Upper lobe of left lung (tissue), 6 donors: Measurements from ENCODE around the gene C10orf53. TPM values are rescaled to one million over a fixed set of nuclear protein-coding genes. Genes with fewer than 3 reads are reported as not detected.
A peak's percentile ranks its signal among the peaks of the same experiment; 100 is the strongest.

ENCODE experiments used
- ATAC-seq, 2 donors: fragments of 200-7000 bp; cut with Tn5 transposase; one replicate each; pipeline ENCODE4 v1.9.1; 2022; ENCODE audit warnings: mild to moderate bottlenecking in 2 of 2, moderate library complexity in 2 of 2; ENCODE audit not compliant: low FRiP score in 2 of 2
- DNase-seq, 2 donors: peaks; one replicate each; pipeline ENCODE4 v3.0.0-alpha.2; 2019 to 2020
- H3K27ac ChIP-seq, 4 donors: fragments of 200-600 bp; sonication (generic); one replicate each; pipeline ENCODE4 v1.5.1; 2016 to 2019
- H3K27me3 ChIP-seq, 4 donors: fragments of 200-600 bp; sonication (generic); one replicate each; pipeline ENCODE4 v1.5.1; 2017 to 2019
- H3K36me3 ChIP-seq, 4 donors: fragments of 200-600 bp; sonication (generic); one replicate each; pipeline ENCODE4 v1.5.1; 2016 to 2019
- H3K4me1 ChIP-seq, 4 donors: fragments of 200-600 bp; sonication (generic); one replicate each; pipeline ENCODE4 v1.5.1; 2018 to 2019
- H3K4me3 ChIP-seq, 4 donors: fragments of 200-600 bp; sonication (generic); one replicate each; pipeline ENCODE4 v1.5.1; 2017 to 2019; ENCODE audit warnings: mild to moderate bottlenecking in 2 of 4, moderate library complexity in 1 of 4
- H3K9me3 ChIP-seq, 4 donors: fragments of 200-600 bp; sonication (generic); one replicate each; pipeline ENCODE4 v1.5.1; 2018 to 2019
- EP300 ChIP-seq, 4 donors: sonication (generic); formaldehyde crosslinking; IDR thresholded peaks; one replicate each; pipeline ENCODE4 v1.5.1; 2017; ENCODE audit warnings: antibody characterized with exemption in 4 of 4, control low read depth in 2 of 4
- POLR2A ChIP-seq, 4 donors: fragments of 450-650 bp; IDR thresholded peaks; one replicate each; pipeline ENCODE4 v1.5.1; 2016 to 2017; ENCODE audit warnings: antibody characterized with exemption in 4 of 4, mild to moderate bottlenecking in 2 of 4
- POLR2AphosphoS5 ChIP-seq, 2 donors: sonication (generic); formaldehyde crosslinking; IDR thresholded peaks; one replicate each; pipeline ENCODE4 v1.5.1; 2017; ENCODE audit warnings: antibody characterized with exemption in 2 of 2
- WGBS, 2 donors: methylation state at CpG; one replicate each; pipeline ENCODE4 v1.1.5; 2017 to 2018; 5-methylcytosine and 5-hydroxymethylcytosine counted together
- total RNA-seq, 6 donors: library from RNA; depleted of rRNA in 4 of 6; stranded (reverse); fragments of >200 nt in 4 of 6; gene quantifications; one replicate each; pipeline versions ENCODE4 v1.1.0 to v1.2.1, GENCODE V29; 2016 to 2021
- TF ChIP-seq, protein P1 (sequence below), 6 experiments: fragments of 450-650 bp in 4 of 6; fragments of 200-600 bp in 2 of 6; sonication (generic) in 2 of 6; IDR thresholded peaks; one replicate each; pipeline ENCODE4 v1.5.1; 2016 to 2019; ENCODE audit warnings: antibody characterized with exemption in 6 of 6
- donor health status: DM: no; HTN: no; CAD: no; lungs with moderate emphysema.
- donor health status: DM: no; HTN: yes; CAD: no; lungs with severe emphysema.

C10orf53 gene
- total RNA-seq, 6 donors from 2014 or later = not detected

DNA sequence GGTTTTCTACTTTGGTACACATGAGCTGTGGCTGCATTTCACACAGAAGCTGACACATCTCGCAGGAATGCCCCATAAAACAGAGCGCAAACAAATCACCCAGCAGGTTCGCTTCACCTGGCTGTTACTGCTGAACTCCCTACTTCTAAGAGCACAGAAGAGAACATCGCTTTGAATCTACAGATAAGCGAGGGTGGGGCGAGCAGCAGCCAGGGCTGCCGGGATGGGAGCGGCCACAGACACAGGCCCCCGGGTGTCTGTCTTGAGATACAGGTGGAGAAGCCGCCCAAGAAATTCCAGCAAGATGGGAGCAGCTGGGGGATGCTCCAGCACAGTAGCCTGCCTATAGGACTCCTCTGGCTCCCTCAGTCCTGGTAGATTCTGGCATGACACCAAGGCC, 55.2 kb downstream of the C10orf53 start:
- Histone ChIP-seq H3K27me3 (no peaks in the 10 kb centered on the region), H3K9me3 (no peaks in the 10 kb centered on the region), H3K4me3 (no peak overlapping the region), H3K4me1 (no peaks in the 10 kb centered on the region), H3K36me3 (no peaks in the 10 kb centered on the region), H3K27ac (no peak overlapping the region)
- 78 to 81% methylated on average over 10 of the region's 10 CpGs for WGBS, 2 donors
- DNase-seq = no peak
- no peak for ATAC-seq
- TF ChIP-seq, protein P1, sequence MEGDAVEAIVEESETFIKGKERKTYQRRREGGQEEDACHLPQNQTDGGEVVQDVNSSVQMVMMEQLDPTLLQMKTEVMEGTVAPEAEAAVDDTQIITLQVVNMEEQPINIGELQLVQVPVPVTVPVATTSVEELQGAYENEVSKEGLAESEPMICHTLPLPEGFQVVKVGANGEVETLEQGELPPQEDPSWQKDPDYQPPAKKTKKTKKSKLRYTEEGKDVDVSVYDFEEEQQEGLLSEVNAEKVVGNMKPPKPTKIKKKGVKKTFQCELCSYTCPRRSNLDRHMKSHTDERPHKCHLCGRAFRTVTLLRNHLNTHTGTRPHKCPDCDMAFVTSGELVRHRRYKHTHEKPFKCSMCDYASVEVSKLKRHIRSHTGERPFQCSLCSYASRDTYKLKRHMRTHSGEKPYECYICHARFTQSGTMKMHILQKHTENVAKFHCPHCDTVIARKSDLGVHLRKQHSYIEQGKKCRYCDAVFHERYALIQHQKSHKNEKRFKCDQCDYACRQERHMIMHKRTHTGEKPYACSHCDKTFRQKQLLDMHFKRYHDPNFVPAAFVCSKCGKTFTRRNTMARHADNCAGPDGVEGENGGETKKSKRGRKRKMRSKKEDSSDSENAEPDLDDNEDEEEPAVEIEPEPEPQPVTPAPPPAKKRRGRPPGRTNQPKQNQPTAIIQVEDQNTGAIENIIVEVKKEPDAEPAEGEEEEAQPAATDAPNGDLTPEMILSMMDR (IDR thresholded peaks at IDR 0.05) = no peak
- no peak for TF ChIP-seq EP300 (IDR thresholded peaks at IDR 0.05)
- TF ChIP-seq POLR2A (IDR thresholded peaks at IDR 0.05) = no peak
- no peak for TF ChIP-seq POLR2AphosphoS5 (IDR thresholded peaks at IDR 0.05)

GRCh38 chr10:49735161-49735560, 55.7 kb downstream of the C10orf53 start:
- TF ChIP-seq, protein P1 (IDR thresholded peaks at IDR 0.05) = no peak
- TF ChIP-seq POLR2AphosphoS5 (IDR thresholded peaks at IDR 0.05) = no peak
- no peak for TF ChIP-seq EP300 (IDR thresholded peaks at IDR 0.05)
- DNase-seq (no peak), ATAC-seq (no peak)
- Histone ChIP-seq H3K4me3 (no peak overlapping the region), H3K4me1 (no peaks in the 10 kb centered on the region), H3K36me3 (no peaks in the 10 kb centered on the region), H3K27ac (no peak overlapping the region), H3K9me3 (no peaks in the 10 kb centered on the region), H3K27me3 (no peaks in the 10 kb centered on the region)
- WGBS, 2 donors = 64% methylated on average over 9 to 11 of the region's 11 CpGs

GRCh38 chr10:49735848-49736563, 56.6 kb downstream of the C10orf53 start:
- Histone ChIP-seq H3K4me1 (no peaks in the 10 kb centered on the region), H3K27ac (no peak overlapping the region), H3K4me3 (no peak overlapping the region), H3K9me3 (no peaks in the 10 kb centered on the region), H3K36me3 (no peaks in the 10 kb centered on the region), H3K27me3 (no peaks in the 10 kb centered on the region)
- ATAC-seq (no peak), DNase-seq (peak in 1 of 2 donors; percentile 77)
- WGBS, 2 donors = 87 to 92% methylated on average over 15 to 22 of the region's 23 CpGs
- TF ChIP-seq POLR2A (IDR thresholded peaks at IDR 0.05) (no peak), EP300 (IDR thresholded peaks at IDR 0.05) (no peak), POLR2AphosphoS5 (IDR thresholded peaks at IDR 0.05) (no peak)
- TF ChIP-seq, protein P1 (IDR thresholded peaks at IDR 0.05) = no peak

DNA sequence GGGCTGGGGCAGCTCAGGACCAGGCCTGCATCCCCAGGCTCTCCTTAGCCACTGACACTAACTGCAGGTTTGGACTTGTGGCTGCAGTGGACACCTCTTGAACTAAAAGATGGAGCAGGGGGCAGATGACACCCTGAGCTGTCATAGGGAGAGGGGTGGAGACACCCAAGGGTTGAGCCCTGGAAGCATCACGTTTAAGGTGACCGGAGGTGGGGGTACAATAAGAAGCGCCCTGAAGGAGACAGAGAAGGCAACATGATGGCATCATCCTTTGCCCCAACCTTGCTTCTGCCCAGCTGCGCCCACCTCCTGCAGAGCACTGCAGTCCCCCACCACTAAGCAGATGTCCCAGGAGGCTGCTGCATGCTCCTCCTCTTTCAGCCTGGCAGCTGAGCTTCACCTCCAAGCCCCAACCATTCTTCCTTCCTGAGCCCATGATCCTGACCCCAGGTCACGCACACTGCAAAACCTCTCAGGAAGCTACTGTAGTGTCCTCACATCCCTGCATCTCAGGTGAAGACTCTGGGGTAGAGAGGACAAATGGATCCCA, 57.2 kb downstream of the C10orf53 start:
- no peak overlapping the region for H3K27ac ChIP-seq
- H3K4me3 ChIP-seq = no peak overlapping the region
- H3K9me3 ChIP-seq = no peaks in the 10 kb centered on the region
- 93 to 96% methylated on average over 5 of the region's 5 CpGs for WGBS, 2 donors
- no peaks in the 10 kb centered on the region for H3K27me3 ChIP-seq
- TF ChIP-seq POLR2AphosphoS5 (IDR thresholded peaks at IDR 0.05) (no peak), EP300 (IDR thresholded peaks at IDR 0.05) (no peak)
- DNase-seq (no peak), ATAC-seq (no peak)
- H3K4me1 ChIP-seq = no peaks in the 10 kb centered on the region
- no peaks in the 10 kb centered on the region for H3K36me3 ChIP-seq

DNA sequence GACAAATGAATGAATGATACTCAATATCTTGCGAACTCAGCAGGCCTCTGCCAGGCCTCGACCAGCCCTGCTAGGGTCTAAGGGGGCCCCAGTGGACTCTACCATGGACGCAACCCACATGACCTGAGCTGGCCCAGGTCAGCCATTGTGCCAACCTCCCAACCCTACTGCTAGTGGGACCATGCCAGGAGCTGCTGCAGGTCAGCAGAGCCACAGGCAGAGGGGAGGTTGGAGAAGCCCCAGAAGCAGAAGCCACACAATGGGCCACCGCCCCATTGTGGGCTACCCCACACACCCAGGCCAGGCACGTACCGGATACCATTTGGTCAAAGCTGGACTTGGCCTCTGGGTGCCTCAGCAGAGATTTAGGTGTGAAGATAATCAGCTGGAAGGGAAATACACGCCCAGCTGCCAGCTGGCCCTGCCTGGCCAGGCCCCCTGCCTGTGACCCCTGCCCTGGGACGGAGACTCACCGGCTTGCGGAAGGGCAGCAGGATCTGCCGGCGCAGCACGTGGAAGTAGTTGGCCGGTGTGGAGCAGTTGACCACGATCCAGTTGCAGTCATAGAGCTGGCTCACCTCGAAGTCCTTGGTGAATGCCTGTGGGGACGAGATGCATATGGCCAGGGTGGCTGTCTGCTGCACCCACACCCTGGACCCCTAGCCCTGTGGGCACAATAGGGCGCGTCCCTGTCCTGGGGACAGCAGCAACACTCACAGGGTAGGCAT, 58.2 kb downstream of the C10orf53 start:
- Histone ChIP-seq H3K27ac (no peak overlapping the region), H3K4me3 (no peak overlapping the region), H3K4me1 (no peaks in the 10 kb centered on the region), H3K36me3 (no peaks in the 10 kb centered on the region), H3K9me3 (no peaks in the 10 kb centered on the region), H3K27me3 (no peaks in the 10 kb centered on the region)
- no peak for ATAC-seq
- TF ChIP-seq POLR2AphosphoS5 (IDR thresholded peaks at IDR 0.05) = no peak
- no peak for TF ChIP-seq POLR2A (IDR thresholded peaks at IDR 0.05)
- no peak for TF ChIP-seq EP300 (IDR thresholded peaks at IDR 0.05)
- TF ChIP-seq, protein P1 (IDR thresholded peaks at IDR 0.05) = no peak
- peak; percentile 16 to 55 for DNase-seq
- WGBS, 2 donors = 70 to 90% methylated on average over 3 to 19 of the region's 19 CpGs
